ENCODE data around the gene CLDN5. TPM values are rescaled to one million over a fixed set of nuclear protein-coding genes. Genes with fewer than 3 reads are reported as not detected.

Gene CLDN5
- polyA plus RNA-seq, 4 donors, result 20.4 to 51.8 (median 33.8) TPM

- DNase-seq (ENCODE audit: low read depth in 4 of 4, low spot score in 2 of 4), result no peak
Observed at GRCh38 chr22:19488884-19489843, 35.0 kb downstream of the CLDN5 start.

- no peak for DNase-seq (ENCODE audit: low read depth in 4 of 4, low spot score in 2 of 4)
Observed at GRCh38 chr22:19488285-19488684, 35.9 kb downstream of the CLDN5 start.

GRCh38 chr22:19483481-19484244 is 40.5 kb downstream of the CLDN5 start:
- DNase-seq (ENCODE audit: low read depth in 4 of 4, low spot score in 2 of 4), result no peak

- no peak for DNase-seq (ENCODE audit: low read depth in 4 of 4, low spot score in 2 of 4)
Observed at GRCh38 chr22:19482297-19482696, 41.9 kb downstream of the CLDN5 start.

GRCh38 chr22:19480789-19481188 is 43.4 kb downstream of the CLDN5 start:
- no peak for DNase-seq (ENCODE audit: low read depth in 4 of 4, low spot score in 2 of 4)

- no peak for DNase-seq (ENCODE audit: low read depth in 4 of 4, low spot score in 2 of 4)
Observed at GRCh38 chr22:19480173-19480568, 44.0 kb downstream of the CLDN5 start.

GRCh38 chr22:19479355-19480172 is 44.6 kb downstream of the CLDN5 start, which contains the start of gene CDC45:
Gene CDC45, plus strand, starts transcription at chr22:19479920. Its CDS starts 49 bp downstream, at chr22:19479969.
- peak; percentile 95 to 100 (median 96) for DNase-seq (ENCODE audit: low read depth in 4 of 4, low spot score in 2 of 4)

GRCh38 chr22:19478901-19479354 is 45.3 kb downstream of the CLDN5 start, which contains the start of gene UFD1:
Gene UFD1, minus strand, starts transcription at chr22:19479193. Its CDS starts 108 bp downstream, at chr22:19479085.
- peak in 1 of 4 donors; percentile 50 for DNase-seq (ENCODE audit: low read depth in 4 of 4, low spot score in 2 of 4)

GRCh38 chr22:19478045-19478900 is 45.9 kb downstream of the CLDN5 start:
- DNase-seq (ENCODE audit: low read depth in 4 of 4, low spot score in 2 of 4), result no peak

GRCh38 chr22:19477321-19478044 is 46.7 kb downstream of the CLDN5 start:
- DNase-seq (ENCODE audit: low read depth in 4 of 4, low spot score in 2 of 4), result no peak

- no peak for DNase-seq (ENCODE audit: low read depth in 4 of 4, low spot score in 2 of 4)
Observed at GRCh38 chr22:19476023-19476422, 48.2 kb downstream of the CLDN5 start.

GRCh38 chr22:19473578-19473977 is 50.6 kb downstream of the CLDN5 start:
- no peak for DNase-seq (ENCODE audit: low read depth in 4 of 4, low spot score in 2 of 4)

Other genes with a start within 250 kb of the CLDN5 start
- gene CLTCL1, start 232.7 kb downstream of the CLDN5 start, polyA plus RNA-seq (ENCODE audit: insufficient read length in 4 of 4), result 1 to 10 TPM; 3.3 to 7.5 (median 6.0) TPM
- 10 to 100 TPM; 31.1 to 36.2 (median 33.4) TPM for gene HIRA, start 92.7 kb downstream of the CLDN5 start, polyA plus RNA-seq (ENCODE audit: insufficient read length in 4 of 4)
- 10 to 100 TPM; 37.6 to 52.3 (median 46.0) TPM for gene MRPL40, start 91.9 kb downstream of the CLDN5 start, polyA plus RNA-seq (ENCODE audit: insufficient read length in 4 of 4)
- 10 to 100 TPM; 42.0 to 47.7 (median 45.6) TPM for gene C22orf39, start 76.7 kb downstream of the CLDN5 start, polyA plus RNA-seq (ENCODE audit: insufficient read length in 4 of 4)
- gene UFD1, start 45.2 kb downstream of the CLDN5 start, polyA plus RNA-seq (ENCODE audit: insufficient read length in 4 of 4), result 10 to 100 TPM; 58.2 to 67.9 (median 67.3) TPM
- gene CDC45, start 44.5 kb downstream of the CLDN5 start, polyA plus RNA-seq (ENCODE audit: insufficient read length in 4 of 4), result 10 to 100 TPM; 17.3 to 21.3 (median 19.7) TPM
- gene SEPTIN5, start 190.1 kb upstream of the CLDN5 start, polyA plus RNA-seq (ENCODE audit: insufficient read length in 4 of 4), result 10 to 100 TPM; 32.5 to 38.3 (median 35.1) TPM
- gene GP1BB, start 199.1 kb upstream of the CLDN5 start, polyA plus RNA-seq (ENCODE audit: insufficient read length in 4 of 4), result 1 to 10 TPM; 3.0 to 6.5 (median 4.2) TPM
- under 1 TPM; 0.23 to 0.41 (median 0.35) TPM for gene TBX1, start 236.4 kb upstream of the CLDN5 start, polyA plus RNA-seq (ENCODE audit: insufficient read length in 4 of 4)